ENCODE data around the gene TRAPPC2B. TPM values are rescaled to one million over a fixed set of nuclear protein-coding genes. Genes with fewer than 3 reads are reported as not detected.

TRAPPC2B gene
- total and polyA plus RNA-seq, 2 of the 13 experiments (the other 11 are each of a cell fraction or from before 2014, with no cell fraction given) = 13.3 to 17.7 TPM

DNA sequence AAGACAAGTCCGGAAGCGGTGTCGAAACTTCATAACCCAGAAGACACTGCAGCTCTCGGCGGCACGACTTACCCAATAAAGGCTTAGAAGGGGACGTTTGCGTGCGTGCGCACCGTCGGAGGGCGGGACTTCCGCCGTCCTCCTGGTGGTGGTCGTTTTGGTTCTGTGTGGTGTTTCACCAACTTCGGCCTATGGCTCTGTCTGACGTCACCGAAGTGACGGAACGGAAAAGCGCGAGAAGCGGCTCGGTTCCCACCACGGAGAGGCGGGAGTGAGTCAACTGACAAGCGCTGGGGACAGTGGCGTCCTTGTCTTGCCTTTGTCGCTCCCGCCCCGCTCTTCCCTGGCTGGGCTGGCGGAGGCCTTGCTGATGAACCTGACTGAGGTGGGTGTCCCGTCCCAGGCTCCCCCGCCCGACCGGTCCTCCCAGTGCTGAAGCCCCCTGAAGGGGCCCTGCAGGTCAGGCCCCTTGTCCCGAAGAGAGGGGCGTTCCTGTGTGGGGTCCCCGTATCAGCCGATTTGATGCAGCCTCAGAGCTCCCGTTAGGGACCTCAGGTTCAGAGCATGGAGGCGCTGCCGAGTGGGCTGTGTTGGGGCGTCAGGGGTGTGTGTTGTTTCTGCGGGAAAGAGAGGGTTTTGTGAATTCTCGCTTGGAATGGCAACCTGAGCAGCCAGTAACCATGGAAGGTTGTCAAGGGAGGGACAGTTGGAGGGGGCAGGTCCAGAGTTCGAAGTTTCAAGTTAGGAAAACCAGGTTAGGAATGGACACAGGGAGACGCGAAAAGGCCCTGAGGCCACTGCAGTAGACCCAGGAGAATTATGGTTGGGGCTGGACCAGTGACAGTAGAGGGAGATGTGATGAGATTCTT lies 26.6 kb downstream of the TRAPPC2B start, which contains the start of gene ZNF548 (continued):
- TF ChIP-seq, protein P1, sequence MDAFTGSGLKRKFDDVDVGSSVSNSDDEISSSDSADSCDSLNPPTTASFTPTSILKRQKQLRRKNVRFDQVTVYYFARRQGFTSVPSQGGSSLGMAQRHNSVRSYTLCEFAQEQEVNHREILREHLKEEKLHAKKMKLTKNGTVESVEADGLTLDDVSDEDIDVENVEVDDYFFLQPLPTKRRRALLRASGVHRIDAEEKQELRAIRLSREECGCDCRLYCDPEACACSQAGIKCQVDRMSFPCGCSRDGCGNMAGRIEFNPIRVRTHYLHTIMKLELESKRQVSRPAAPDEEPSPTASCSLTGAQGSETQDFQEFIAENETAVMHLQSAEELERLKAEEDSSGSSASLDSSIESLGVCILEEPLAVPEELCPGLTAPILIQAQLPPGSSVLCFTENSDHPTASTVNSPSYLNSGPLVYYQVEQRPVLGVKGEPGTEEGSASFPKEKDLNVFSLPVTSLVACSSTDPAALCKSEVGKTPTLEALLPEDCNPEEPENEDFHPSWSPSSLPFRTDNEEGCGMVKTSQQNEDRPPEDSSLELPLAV (CRISPR knock-in tag; conservative IDR thresholded peaks at IDR 0.05; ENCODE audit: low read depth) = no peak
- TF ChIP-seq, protein P2, sequence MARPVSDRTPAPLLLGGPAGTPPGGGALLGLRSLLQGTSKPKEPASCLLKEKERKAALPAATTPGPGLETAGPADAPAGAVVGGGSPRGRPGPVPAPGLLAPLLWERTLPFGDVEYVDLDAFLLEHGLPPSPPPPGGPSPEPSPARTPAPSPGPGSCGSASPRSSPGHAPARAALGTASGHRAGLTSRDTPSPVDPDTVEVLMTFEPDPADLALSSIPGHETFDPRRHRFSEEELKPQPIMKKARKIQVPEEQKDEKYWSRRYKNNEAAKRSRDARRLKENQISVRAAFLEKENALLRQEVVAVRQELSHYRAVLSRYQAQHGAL (CRISPR knock-in tag; IDR thresholded peaks at IDR 0.05; ENCODE audit: not compliant biosample characterization) = no peak
- TF ChIP-seq ZNF629 (CRISPR knock-in tag; conservative IDR thresholded peaks at IDR 0.05) (peak; percentile 91), NONO (IDR thresholded peaks at IDR 0.05) (no peak), NONO (CRISPR knock-in tag; conservative IDR thresholded peaks at IDR 0.05) (peak; percentile 76; the same call in 1 of the 2 replicates), SP4 (CRISPR knock-in tag; IDR thresholded peaks at IDR 0.05) (no peak; the same call in 1 of the 2 replicates), SOX13 (IDR thresholded peaks at IDR 0.05) (no peak), SOX13 (CRISPR knock-in tag; conservative IDR thresholded peaks at IDR 0.05 in 1 of 2, IDR thresholded peaks at IDR 0.05 in 1 of 2) (no peak; a peak in 1 of 4 replicates), ZNF564 (CRISPR knock-in tag; IDR thresholded peaks at IDR 0.05) (no peak), TOPORS (CRISPR knock-in tag; IDR thresholded peaks at IDR 0.05) (no peak), ZFP82 (CRISPR knock-in tag; IDR thresholded peaks at IDR 0.05; ENCODE audit: borderline replicate concordance) (no peak), KLF15 (CRISPR knock-in tag; IDR thresholded peaks at IDR 0.05; ENCODE audit: borderline replicate concordance) (no peak), ZNF674 (CRISPR knock-in tag; IDR thresholded peaks at IDR 0.05; ENCODE audit: low read depth) (no peak), SIN3B (IDR thresholded peaks at IDR 0.05; ENCODE audit: low read length) (no peak), FOXP1 (IDR thresholded peaks at IDR 0.05) (no peak), FOXP1 (CRISPR knock-in tag; IDR thresholded peaks at IDR 0.05) (no peak), ZNF772 (CRISPR knock-in tag; IDR thresholded peaks at IDR 0.05) (0 out of 2 replicates have a peak, but pooled peaks have one; percentile 27), ZNF138 (CRISPR knock-in tag; IDR thresholded peaks at IDR 0.05; ENCODE audit: low read depth) (no peak)
- TF ChIP-seq, protein P3, sequence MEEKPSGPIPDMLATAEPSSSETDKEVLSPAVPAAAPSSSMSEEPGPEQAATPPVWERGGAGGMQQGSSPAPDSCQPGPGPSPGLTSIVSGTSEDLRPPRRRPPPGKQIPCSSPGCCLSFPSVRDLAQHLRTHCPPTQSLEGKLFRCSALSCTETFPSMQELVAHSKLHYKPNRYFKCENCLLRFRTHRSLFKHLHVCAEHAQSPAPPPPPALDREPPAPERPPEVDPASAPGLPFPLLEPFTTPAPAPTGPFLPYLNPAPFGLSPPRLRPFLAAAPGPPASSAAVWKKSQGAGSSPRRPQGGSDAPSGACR (CRISPR knock-in tag; IDR thresholded peaks at IDR 0.05) = peak; percentile 87; the same call in 1 of the 2 replicates
- TF ChIP-seq, protein P4, sequence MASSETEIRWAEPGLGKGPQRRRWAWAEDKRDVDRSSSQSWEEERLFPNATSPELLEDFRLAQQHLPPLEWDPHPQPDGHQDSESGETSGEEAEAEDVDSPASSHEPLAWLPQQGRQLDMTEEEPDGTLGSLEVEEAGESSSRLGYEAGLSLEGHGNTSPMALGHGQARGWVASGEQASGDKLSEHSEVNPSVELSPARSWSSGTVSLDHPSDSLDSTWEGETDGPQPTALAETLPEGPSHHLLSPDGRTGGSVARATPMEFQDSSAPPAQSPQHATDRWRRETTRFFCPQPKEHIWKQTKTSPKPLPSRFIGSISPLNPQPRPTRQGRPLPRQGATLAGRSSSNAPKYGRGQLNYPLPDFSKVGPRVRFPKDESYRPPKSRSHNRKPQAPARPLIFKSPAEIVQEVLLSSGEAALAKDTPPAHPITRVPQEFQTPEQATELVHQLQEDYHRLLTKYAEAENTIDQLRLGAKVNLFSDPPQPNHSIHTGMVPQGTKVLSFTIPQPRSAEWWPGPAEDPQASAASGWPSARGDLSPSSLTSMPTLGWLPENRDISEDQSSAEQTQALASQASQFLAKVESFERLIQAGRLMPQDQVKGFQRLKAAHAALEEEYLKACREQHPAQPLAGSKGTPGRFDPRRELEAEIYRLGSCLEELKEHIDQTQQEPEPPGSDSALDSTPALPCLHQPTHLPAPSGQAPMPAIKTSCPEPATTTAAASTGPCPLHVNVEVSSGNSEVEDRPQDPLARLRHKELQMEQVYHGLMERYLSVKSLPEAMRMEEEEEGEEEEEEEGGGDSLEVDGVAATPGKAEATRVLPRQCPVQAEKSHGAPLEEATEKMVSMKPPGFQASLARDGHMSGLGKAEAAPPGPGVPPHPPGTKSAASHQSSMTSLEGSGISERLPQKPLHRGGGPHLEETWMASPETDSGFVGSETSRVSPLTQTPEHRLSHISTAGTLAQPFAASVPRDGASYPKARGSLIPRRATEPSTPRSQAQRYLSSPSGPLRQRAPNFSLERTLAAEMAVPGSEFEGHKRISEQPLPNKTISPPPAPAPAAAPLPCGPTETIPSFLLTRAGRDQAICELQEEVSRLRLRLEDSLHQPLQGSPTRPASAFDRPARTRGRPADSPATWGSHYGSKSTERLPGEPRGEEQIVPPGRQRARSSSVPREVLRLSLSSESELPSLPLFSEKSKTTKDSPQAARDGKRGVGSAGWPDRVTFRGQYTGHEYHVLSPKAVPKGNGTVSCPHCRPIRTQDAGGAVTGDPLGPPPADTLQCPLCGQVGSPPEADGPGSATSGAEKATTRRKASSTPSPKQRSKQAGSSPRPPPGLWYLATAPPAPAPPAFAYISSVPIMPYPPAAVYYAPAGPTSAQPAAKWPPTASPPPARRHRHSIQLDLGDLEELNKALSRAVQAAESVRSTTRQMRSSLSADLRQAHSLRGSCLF (CRISPR knock-in tag; IDR thresholded peaks at IDR 0.05; ENCODE audit: borderline replicate concordance) = no peak
